Measurements from ENCODE around the gene SLX9. TPM values are rescaled to one million over a fixed set of nuclear protein-coding genes. Genes with fewer than 3 reads are reported as not detected.

Gene SLX9
- total RNA-seq = 10 to 100 TPM in 2 of 4 donors, 1 to 10 TPM in 2; 7.5 to 16.4 (median 10.5) TPM

GRCh38 chr21:44939532-44940115 is at the start of gene SLX9:
Gene SLX9 (plus strand): TSS chr21:44940029. CDS start chr21:44940058, 29 bp downstream.
- TF ChIP-seq CTCF (IDR thresholded peaks at IDR 0.05; ENCODE audit: low read depth) = no peak

- TF ChIP-seq CTCF (IDR thresholded peaks at IDR 0.05; ENCODE audit: low read depth) = no peak
These were observed 49.4 kb upstream of the SLX9 start for GRCh38 chr21:44890338-44890931.

- no peak for TF ChIP-seq CTCF (IDR thresholded peaks at IDR 0.05; ENCODE audit: low read depth)
These were observed 48.8 kb upstream of the SLX9 start for GRCh38 chr21:44890961-44891541.

- no peak for TF ChIP-seq CTCF (IDR thresholded peaks at IDR 0.05; ENCODE audit: low read depth)
These were observed 48.2 kb upstream of the SLX9 start for GRCh38 chr21:44891631-44892031.

GRCh38 chr21:44892095-44892494 is 47.7 kb upstream of the SLX9 start:
- no peak for TF ChIP-seq CTCF (IDR thresholded peaks at IDR 0.05; ENCODE audit: low read depth)

- no peak for TF ChIP-seq CTCF (IDR thresholded peaks at IDR 0.05; ENCODE audit: low read depth)
These were observed 47.1 kb upstream of the SLX9 start for GRCh38 chr21:44892536-44893277.

GRCh38 chr21:44893278-44893556 is 46.6 kb upstream of the SLX9 start:
- TF ChIP-seq CTCF (IDR thresholded peaks at IDR 0.05; ENCODE audit: low read depth) = no peak
